HT-29 (cell line): ENCODE measurements around the gene PHTF2. TPM values are rescaled to one million over a fixed set of nuclear protein-coding genes. Genes with fewer than 3 reads are reported as not detected.

Experiments
- DNase-seq: peaks from one replicate; pipeline ENCODE4 v3.0.0-alpha.2; 2015; ENCODE audit warnings: low spot score
- total RNA-seq: library from RNA; depleted of rRNA; stranded (reverse); fragments of >200 nt; shearing (Covaris generic); gene quantifications from 2 replicates; pipeline ENCODE4 v1.2.3, GENCODE V29; 2014

PHTF2 gene
- total RNA-seq, 1 experiment from 2014 or later: 13.8 TPM

- DNase-seq: no peak
Observed at GRCh38 chr7:77923419-77923818, 124.8 kb downstream of the PHTF2 start.

- no peak for DNase-seq
Observed at GRCh38 chr7:77930496-77930895, 131.9 kb downstream of the PHTF2 start.

- no peak for DNase-seq
Observed at GRCh38 chr7:77931841-77932240, 133.3 kb downstream of the PHTF2 start.

- no peak for DNase-seq
Observed at GRCh38 chr7:77933394-77933793, 134.8 kb downstream of the PHTF2 start.

GRCh38 chr7:77935652-77936348, 137.2 kb downstream of the PHTF2 start:
- DNase-seq: no peak

- DNase-seq: peak; percentile 68
Observed at GRCh38 chr7:77940647-77941046, 142.1 kb downstream of the PHTF2 start.

GRCh38 chr7:77942431-77942830, 143.9 kb downstream of the PHTF2 start:
- DNase-seq: no peak

- DNase-seq: no peak
Observed at GRCh38 chr7:77944183-77945182, 145.9 kb downstream of the PHTF2 start.

GRCh38 chr7:77950548-77950947, 152.0 kb downstream of the PHTF2 start:
- DNase-seq: no peak

- DNase-seq: no peak
Observed at GRCh38 chr7:77954773-77955555, 156.4 kb downstream of the PHTF2 start.

GRCh38 chr7:77958436-77958835, 159.9 kb downstream of the PHTF2 start:
- DNase-seq: no peak

- no peak for DNase-seq
Observed at GRCh38 chr7:77959080-77959479, 160.5 kb downstream of the PHTF2 start.

GRCh38 chr7:77960336-77960735, 161.8 kb downstream of the PHTF2 start:
- no peak for DNase-seq

GRCh38 chr7:77967429-77967828, 168.9 kb downstream of the PHTF2 start:
- no peak for DNase-seq

- no peak for DNase-seq
Observed at GRCh38 chr7:77971726-77972125, 173.2 kb downstream of the PHTF2 start.

- DNase-seq: no peak
Observed at GRCh38 chr7:77975672-77976480, 177.3 kb downstream of the PHTF2 start.

- no peak for DNase-seq
Observed at GRCh38 chr7:77979219-77979618, 180.6 kb downstream of the PHTF2 start.

- DNase-seq: no peak
Observed at GRCh38 chr7:77980087-77980713, 181.6 kb downstream of the PHTF2 start.

- peak; percentile 48 for DNase-seq
Observed at GRCh38 chr7:77982926-77983550, 184.5 kb downstream of the PHTF2 start.

GRCh38 chr7:77983973-77984372, 185.4 kb downstream of the PHTF2 start:
- DNase-seq: no peak
